Fibroblast of skin of right quadriceps (primary cell): ENCODE measurements around the gene PGGHG.
"Not testable (repeated sequence)": the region's sequence is repeated elsewhere in the genome, so short reads cannot be mapped to it uniquely, and the experiment has no call there.

Experiments
- DNase-seq: peaks from one replicate; pipeline ENCODE4 v3.0.0-alpha.2; 2013

PGGHG gene

DNA sequence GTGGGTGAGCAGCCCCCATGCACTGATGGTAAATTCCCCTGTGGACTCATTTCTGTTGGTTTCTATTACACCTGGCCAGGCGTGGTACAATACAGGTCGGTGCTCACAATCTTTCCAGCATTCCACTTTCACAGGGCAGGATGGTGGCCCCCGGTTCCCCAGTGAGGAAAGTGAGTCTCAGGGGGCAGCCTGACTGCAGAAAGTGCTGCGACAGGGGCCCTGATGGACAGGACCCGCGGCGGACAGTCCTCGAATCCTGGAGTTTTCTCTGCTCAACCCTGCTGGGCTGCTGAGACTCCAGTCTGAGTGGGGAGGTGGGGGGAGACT is 3.1 kb upstream of the PGGHG start:
- DNase-seq = no peak

DNA sequence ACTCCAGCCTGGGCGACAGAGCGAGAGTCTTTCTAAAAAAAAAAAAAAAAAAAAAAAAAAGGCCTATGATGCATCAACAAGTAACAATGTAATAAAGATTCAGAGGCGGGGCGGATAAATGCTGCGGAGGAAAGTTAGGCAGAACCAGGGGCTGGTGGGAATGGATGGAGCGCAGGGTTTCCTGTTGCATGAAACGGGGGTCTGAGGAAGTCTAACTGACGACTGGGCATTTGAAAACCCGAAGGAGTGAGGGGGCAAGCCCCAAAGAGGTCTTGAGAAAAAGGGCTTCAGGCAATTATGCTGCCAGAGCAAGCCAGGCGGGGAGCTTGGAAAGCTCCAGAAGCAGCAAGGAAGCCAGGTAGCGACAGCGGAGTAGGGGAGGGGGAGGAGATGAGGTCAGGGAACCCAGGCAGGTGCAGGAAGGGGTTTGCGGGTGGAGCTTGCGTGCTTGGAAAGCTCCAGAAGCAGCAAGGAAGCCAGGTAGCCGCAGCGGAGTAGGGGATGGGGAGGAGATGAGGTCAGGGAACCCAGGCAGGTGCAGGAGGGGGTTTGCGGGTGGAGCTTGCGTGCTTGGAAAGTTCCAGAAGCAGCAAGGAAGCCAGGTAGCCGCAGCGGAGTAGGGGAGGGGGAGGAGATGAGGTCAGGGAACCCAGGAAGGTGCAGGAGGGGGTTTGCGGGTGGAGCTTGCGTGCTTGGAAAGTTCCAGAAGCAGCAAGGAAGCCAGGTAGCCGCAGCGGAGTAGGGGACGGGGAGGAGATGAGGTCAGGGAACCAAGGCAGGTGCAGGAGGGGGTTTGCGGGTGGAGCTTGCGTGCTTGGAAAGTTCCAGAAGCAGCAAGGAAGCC is 1.7 kb upstream of the PGGHG start:
- not testable (repeated sequence) for DNase-seq

DNA sequence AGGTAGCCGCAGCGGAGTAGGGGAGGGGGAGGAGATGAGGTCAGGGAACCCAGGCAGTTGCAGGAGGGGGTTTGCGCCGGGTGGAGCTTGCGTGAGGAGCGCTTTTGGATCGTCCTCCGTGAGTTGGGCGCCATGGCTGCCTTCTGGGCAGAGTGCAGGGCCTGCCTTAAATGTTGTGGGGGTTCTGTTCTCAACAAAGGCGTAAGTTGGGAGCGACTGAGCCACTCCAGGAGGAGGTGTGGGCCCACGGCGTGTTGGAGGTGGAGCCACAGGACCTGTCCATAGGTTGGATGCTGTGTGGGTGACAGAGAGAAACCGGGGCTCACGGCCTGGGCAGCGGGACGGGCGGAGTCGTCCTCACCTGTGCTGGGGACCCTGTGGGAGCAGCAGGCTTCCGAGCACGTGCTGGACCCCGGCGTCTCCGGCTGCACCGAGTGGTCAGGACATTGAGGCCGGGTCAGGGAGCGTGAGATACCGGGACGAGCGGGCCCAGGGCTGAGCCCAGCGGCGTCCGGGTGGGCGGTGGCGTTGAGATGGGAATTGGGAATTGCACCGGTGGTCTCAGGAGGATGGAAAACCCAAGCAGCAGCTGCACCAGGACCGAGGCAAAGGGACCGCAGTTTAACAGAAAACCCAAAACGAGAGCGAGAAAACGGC is 977 bp upstream of the PGGHG start:
- DNase-seq = no peak

DNA sequence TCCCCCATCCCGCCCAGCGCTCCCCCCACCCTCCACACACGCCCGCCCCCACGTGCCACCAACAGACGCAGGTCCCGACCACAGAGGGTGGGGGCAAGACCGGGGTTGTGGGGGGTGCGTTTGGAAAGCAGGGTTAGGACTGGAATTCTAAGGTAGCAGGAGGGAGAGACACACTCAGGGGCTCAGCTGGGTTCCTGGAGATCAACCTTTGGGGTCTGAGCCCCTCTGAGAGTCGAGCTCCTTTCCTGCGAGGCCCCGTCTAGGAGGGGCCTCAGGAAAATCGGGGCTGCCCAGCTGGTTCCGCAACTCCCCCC is 429 bp downstream of the PGGHG start:
- DNase-seq = no peak

DNA sequence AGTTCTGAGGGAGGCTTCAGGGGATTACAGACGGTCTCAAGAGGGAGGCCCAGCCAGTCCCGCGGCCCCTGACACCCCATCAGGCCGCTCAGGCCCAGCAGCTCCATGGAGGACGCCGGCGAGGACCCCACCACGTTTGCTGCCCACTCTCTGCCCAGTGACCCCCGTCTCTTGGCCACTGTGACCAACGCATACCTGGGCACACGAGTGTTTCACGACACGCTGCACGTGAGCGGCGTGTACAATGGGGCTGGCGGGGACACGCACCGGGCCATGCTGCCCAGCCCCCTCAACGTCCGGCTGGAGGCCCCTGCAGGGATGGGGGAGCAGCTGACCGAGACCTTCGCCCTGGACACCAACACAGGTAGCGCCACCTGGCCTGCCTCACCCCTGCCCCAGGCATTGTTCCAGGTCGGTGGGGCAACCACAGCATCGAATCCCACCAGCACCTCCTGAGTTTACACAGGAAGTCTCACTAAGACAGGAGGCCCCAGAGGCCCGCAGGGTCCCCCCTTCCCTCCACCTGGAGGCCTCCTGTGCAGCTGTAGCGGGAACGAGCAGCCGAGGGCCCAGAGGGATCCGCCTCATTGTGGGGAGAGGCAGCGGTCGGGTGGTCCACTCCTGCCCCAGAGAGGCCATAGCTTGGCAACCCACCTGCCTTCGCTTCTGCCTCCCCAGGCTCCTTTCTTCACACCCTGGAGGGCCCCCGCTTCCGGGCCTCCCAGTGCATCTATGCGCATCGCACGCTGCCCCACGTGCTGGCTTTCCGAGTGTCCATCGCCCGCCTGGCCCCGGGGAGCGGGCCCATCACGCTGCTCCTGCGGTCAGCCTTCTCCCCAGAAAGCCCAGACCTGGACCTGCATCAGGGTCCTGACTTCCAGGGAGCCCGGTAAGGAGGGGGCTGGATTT is 1.0 kb downstream of the PGGHG start:
- no peak for DNase-seq

DNA sequence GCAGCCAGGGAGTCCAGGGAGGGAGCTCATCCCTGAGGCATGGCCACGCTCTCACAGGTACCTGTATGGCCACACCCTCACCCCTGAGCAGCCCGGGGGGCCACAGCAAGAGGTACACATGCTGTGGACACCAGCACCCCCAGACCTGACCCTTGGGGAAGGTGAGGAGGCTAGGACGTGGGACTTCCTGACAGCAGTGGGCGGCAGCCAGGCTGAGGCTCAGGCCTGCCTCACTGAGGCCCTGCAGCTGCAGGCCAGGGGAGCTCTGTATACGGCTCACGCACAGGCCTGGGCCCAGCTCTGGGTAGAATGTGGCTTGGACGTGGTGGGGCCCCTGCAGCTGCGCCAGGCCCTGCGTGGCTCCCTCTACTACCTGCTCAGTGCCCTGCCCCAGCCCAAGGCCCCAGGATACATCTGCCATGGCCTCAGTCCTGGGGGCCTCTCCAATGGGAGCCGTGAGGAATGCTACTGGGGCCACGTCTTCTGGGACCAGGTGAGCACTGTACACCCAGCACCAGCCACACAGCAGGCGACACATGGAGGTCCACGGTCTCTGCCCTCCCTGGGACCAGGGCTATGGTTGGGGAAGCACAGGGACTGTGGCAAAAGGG is 1.8 kb downstream of the PGGHG start:
- no peak for DNase-seq

DNA sequence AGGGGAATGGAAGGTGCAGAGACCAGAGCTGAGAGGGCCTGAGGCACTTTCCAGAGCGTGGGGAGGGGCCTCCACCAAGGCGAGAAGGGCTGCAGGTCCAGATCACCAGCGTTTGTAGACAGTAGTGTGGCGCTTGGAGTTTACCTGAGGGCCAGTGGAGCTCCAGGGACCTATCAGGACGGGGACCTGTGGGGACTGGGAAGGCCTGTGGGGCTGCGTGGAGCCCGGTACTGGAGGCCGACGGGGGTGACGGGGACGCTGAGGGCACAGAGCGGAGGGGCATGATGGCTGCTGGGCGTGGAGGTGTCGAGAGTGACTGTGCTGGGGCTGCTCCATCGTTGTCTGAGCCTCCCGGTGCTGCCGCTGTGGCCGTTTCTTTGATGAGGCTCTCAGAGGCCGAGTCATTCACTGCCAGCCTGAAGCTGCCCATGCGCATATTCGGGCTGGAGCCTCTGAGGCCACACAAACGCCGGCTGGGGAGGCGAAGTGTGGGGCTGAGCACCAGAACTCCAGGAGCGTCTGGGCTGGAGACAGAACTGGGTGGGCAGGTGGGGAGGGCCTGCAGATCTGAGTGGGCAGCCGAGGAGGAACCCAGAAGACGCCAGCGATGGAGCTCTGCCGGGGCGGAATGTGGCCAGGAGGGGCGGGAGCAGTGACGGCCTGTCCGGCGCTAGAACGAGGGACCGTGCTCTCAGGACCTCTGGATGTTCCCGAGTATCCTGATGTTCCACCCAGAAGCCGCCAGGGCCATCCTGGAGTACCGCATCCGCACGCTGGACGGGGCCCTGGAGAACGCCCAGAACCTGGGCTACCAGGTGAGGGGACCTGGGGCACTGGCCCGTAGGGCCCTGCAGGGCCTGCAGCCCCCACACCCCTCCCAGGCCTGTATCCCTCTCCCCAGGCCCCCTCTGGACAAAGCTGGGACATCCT is 2.6 kb downstream of the PGGHG start:
- DNase-seq = no peak

DNA sequence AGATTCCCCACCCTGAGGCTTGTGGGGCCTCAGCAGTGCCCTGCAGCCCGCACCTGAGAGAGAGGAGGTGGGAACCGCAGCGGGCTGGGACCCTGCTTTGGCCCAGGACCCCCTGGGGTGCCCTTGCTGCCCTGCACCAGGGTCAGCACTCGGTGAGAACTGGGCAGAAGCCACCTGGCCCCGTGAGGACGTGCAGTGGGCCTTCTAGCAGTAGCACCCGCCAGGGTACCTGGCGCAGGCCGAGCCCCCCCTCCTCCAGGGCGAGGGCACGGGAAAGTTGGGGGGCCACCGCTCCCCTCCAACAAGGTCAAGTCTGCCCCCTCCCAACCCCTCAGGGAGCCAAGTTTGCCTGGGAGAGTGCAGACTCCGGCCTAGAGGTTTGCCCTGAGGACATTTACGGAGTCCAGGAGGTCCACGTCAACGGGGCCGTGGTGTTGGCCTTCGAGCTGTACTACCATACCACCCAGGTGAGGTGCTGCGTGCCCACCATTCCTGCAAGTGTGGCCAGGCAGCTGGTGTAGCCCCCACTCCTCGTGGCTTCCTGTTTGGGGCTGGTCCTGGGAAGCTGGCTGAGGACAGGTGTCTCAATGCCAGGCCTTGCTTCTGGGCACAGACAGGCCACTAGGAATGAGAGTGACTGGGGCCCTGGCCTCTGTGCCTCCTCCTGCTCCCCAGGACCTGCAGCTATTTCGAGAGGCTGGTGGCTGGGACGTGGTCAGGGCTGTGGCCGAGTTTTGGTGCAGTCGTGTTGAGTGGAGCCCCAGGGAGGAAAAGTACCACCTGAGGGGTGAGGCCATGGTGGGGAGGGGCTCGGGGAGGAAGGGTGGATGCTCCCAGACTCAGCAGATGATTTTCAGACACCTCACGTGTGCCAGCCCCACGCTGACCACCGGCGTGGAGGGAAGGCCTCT is 3.5 kb downstream of the PGGHG start:
- DNase-seq = no peak

DNA sequence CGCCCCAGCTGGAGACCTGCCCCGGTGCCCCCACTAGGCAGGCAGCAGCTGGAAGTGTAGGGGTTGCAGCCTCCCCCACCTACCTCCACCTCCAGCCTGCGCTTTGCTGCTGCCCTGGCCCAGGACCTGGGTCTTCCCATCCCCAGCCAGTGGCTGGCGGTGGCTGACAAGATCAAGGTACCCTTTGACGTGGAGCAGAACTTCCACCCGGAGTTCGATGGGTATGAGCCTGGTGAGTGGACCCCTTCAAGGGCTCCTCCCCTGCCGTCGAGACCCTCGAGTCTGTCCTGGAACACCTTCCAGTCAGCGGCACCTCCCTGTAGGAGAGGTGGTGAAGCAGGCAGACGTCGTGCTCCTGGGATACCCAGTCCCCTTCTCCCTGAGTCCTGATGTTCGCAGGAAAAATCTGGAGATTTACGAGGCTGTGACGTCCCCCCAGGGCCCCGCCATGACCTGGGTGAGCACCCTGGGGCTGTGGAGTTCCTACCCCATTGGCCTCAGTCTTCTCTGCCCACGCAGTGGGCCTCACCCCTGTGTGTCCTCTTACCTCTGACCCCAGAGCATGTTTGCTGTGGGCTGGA is 4.4 kb downstream of the PGGHG start:
- no peak for DNase-seq

DNA sequence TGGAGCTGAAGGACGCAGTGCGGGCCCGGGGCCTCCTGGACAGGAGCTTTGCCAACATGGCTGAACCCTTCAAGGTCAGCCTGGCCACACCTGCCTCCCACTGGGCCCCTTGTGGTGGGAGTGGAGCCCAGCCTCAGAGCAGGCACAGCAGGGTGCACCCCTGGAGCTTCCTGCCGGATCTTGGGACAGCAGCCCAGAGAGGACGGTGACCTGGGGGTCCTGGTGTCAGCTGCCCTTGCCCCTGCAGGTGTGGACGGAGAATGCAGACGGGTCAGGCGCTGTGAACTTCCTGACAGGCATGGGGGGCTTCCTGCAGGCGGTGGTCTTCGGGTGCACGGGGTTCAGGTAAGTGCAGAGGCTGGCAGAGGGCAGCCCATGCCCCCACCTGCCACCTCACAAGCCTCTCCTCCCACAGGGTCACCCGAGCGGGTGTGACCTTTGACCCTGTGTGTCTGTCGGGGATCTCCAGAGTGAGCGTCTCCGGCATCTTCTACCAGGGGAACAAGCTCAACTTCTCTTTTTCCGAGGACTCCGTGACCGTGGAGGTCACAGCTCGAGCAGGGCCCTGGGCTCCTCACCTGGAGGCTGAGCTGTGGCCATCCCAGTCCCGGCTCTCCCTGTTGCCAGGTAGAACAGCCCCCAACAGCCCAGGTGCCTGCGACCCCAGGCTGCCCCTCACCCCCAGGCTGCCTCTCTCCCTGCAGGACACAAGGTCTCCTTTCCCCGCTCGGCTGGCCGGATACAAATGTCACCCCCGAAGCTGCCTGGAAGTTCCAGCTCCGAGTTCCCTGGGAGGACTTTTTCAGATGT is 5.1 kb downstream of the PGGHG start:
- DNase-seq = no peak

DNA sequence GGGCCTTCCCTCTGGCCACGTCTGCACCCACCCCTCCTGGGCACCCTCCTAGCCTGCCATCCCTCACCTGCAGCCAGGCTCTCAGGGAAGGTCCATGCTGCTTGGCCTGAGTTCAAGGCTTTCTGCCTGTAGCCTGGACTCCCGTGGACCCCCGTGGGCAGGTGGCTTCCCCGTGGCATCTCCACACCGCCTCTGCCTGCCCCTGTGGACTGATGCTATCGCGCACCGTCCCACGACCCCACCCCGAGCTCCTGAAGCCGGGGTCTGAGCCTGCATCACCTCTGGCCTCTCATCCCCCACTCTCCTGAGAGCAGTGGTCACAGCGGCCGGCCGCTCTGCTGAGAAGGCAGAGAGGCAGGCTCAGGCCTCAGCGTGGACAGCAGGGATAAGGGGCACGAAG is 5.9 kb downstream of the PGGHG start:
- no peak for DNase-seq

DNA sequence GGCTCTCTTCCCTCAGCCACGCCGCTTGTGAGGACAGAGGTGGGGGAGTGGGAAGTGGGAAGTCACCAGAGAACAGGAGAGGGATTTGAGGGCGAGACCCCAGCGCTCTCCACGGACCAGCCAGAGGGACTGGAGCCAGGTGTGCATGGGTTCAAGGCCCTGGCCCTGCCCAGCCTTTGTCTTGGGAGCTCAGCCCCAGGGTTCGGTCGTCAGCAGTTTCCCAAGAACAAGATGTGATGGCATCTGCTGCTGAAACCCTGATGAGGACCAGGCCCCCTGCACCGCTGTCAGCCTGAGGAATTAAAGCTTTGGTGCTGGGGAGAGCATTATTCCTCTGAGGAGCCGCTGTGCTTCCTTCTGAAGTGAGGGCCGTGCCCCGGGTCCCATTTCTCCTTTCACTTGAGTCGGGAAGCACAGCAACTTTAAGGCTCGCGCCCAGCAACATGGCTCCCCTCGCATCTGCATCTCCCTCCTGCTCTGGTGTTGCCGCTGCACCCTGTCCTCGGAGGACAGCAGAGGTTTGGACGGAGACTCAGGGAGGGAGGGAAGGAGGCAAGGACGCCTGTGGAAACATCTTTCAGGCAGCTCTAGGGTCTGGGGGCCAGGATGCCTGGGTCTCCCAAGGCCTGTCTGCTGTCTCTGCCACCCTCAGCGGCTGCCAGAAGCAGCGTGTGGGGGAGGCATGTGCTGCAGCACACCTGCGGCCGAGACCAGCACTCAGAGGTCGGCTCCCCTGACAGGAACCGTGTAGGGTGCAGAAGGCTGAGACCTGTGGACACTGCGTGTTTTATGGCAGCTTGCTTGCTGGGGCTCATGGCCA is 6.6 kb downstream of the PGGHG start:
- no peak for DNase-seq

DNA sequence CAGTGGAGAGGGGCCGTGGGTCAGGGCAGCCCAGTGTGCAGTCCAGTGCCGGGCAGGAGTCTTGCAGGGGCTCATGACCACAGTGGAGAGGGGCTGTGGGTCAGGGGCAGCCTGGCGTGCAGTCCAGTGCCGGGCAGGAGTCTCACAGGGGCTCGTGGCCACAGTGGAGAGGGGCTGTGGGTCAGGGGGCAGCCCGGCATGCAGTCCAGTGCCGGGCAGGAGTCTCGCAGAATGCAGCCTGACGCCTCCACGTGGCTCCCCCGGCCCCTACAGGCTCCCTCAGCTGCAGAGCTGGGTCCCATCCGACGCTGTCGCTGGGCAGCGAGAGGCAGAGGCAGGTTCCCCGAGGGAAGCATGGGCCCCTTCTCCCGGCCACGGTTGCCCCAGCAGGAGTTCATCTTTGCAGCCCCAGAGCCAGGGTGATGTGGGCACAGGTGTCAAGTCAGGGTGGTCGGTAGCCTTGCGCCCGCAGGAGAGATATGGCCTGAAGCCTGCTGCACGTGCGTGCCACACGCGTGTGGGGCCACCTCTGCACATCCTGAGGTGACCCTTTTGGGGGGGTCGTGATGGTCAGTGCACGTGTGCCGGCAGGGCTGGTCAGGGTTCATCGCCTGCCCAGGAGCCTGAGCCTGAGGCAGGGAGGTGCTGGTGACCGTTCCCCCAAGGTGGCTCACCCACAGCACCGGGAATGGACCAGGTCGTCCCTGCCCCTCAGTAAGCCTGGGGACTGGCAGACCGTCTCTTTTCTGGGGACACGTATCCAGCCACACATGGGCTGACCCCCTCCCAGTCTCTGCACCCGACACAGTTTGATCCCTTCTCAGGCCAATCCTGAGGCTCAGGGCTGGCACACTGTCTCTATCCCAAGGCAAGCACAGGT is 7.5 kb downstream of the PGGHG start:
- DNase-seq = no peak

DNA sequence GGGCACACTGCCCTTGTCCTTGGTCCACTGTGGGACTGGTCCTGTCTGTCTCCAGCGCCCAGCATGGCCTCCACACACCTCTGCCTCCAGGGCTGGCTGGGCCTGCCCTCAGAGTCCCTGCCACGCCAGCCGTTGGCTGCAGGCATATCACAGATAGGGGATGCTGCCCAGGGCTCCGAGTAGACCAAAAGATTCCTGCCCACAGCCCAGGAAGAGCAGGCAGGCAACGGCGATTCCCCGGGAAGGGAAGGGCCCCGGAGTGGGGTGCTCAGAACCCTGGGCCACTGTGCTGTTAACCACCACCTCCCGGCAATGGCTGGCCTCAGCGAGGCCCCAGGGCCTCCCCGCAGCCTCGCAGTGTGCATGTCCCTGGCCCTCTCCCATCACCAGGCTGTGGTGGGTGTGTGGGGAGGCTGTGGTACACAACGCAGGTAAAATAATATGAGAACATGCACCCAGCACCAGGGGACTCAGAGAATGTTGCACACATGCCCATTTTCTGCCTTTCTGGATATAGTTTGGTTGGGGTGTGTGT is 8.2 kb downstream of the PGGHG start:
- no peak for DNase-seq

DNA sequence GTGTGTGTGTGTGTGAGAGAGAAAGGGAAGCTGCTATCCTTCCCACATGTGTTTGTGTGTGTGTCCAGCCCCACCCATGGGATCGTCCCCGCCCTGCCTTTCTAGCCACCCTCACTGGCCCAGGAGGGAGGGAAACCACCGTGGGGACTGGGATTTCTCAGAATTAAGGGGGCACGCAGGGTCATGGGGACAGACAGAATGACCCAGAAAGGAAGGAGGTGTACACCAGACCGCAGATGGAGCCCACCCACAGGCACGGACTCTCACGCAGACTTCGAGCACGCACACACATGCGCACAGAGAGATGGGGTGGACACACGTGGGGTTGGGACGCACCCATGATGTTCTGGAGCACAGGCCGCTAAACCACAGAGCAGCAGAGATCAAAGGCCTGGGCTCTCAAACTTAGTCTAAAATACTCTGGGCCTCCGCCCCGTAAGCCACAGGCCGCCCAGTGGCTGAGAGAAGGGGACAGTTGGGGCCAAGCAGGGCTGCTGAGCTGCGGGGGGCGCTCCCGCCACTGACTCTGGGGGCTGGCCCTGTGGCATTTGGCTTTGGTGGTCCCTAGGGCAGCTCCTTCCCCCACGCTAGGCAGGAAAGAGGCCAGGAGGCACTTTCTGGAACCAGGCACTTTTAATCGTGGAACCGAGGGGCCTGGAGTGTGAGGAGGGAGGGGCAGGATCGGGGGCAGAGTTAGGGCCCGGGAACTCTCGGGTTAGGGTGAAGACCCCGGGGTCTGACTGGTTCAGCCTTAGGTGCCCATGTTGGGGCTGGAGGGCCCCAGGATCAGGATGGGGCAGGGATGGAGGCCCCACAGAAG is 8.9 kb downstream of the PGGHG start:
- no peak for DNase-seq

DNA sequence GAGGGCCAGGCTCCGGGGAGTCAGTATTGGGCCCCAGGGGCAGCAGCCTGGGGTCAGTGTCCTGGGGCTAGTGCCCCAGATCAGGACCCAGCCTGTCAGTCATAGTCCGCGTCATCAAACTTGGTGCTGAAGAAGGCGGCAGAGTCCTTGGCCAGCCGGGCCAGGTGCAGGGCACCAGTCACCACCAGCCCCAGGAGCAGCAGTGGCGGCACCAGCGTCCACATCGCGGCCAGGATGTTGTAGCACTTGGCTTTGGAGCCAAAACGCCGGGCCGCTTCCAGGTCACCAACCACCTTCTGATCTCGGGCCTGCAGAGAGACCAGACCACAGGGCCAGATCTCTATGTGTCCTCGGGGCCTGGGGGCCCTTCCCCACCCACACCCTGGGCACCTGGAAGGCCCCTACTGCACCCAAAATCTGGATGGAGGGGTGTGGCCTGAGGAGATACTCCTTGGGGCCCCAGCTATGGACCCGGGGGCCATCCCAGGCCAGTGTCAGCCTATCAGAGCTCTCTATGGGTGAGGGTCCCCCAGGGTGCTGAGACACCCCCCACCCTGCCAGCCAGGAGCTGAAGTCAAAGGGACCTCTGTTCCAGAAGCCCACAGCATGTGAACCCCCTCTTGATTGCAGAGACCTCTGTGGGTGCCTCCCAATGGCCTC is 9.6 kb downstream of the PGGHG start:
- no peak for DNase-seq
